ENCODE results near the gene CAMTA1. TPM values are rescaled to one million over a fixed set of nuclear protein-coding genes. Genes with fewer than 3 reads are reported as not detected.
A peak's percentile ranks its signal among the peaks of the same experiment; 100 is the strongest.
"Not testable (repeated sequence)": the region's sequence is repeated elsewhere in the genome, so short reads cannot be mapped to it uniquely, and the experiment has no call there.

CAMTA1 gene
- total RNA-seq, 1 donor from 2014 or later, result 115 TPM

GRCh38 chr1:7399514-7400125, 614.4 kb downstream of the CAMTA1 start:
- no peak for DNase-seq

DNA sequence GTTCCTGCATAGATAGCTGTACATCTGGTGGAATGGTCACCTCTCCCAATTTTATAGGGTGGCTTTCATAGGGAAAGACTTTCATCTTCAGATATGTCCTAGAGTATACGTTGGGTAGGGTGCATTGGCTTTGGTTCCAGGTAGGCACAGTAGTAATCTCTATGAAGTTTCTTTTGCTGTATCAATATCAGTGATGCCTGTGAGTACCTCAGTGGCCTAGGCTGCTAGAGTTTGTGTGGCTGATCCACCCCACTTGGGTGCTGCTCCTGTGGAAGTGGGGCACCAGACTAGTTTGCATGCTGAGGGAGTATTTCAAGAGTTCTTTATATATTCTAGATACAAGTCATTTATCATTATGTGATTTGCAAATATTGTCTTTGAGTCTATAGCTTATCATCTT, 615.3 kb downstream of the CAMTA1 start:
- no peak for DNase-seq

DNA sequence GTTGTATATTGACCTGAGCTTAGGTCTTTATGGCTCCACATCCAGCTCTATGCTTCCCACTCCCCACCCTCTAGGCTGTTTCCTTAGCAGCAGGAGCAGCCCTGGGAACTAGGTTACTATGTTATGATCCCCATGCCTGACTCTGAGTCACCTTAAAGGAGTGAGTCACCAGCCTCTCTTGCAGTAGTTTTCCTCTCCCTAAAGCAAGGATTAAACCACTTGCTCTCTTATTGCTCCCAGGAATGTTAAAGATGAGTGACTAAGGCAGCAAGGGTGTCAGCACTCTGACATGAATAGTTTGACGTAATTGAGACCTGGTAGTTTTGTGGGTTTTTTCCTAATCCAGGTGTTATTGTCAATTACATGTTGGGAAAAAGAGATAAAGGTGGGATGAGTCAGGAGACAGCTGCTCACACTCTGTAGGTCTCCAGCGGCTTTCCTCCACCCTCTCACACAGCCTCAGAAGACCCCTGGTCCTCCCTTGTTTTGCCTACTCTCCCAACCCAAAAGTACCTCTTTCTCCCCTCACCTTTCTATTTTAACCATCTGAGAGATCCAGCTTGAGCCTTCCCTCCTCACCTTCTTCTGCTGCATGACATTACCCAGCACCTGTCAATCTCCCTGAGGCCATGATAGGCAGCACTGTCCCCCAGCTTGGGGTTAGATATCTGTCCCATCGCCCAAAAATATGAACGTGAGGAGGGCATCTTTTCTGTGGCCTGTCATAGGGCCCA, 616.7 kb downstream of the CAMTA1 start:
- peak; percentile 28 for DNase-seq

DNA sequence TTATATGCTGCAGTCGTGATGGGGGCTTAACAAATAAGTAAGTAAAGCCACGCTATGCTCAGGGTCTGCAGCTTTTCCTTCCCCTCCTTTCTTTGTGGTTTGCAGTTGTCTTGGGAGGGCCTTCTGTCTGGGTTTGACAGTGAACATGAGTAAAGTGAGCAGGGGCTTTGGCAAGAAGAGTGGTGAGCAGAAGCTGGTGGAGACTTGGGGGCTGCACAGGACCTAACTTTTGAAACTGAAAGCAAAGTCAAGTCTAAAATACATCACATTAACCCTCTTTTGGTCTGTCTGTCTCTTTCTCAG, 617.2 kb downstream of the CAMTA1 start:
- DNase-seq, result no peak

GRCh38 chr1:7403265-7404045, 618.2 kb downstream of the CAMTA1 start:
- no peak for DNase-seq

GRCh38 chr1:7404046-7404742, 618.9 kb downstream of the CAMTA1 start:
- no peak for DNase-seq

DNA sequence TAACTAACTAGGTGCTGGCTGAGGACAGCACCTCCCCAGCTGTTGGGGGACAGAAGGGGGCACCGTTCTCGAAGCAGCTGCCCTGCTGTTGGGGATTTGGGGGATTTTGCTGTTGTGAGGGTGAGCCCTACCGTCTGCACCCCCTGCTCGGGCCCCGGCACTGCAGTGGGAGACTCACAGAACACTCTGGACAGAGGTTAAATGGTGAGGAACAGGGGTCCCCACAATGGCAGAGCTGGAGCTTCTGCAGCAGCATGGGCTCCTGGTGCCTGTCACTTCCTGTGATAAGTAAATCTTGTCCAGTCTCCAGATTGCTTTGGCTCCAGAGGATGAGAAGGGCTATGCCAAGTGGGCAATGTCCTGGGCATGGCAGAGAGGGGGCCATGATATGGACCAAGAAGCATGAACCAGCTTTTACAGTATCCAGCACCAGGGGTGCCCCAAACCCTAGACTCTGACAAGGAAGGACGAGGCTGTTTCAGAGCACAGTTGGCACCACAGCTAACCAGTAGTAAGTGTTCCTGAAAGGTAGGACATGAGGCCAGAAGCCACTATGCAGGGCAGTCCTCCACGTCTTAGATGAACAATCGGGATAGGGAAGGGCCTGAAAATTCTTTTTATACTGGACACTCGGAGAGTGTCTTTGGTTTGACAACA, 620.7 kb downstream of the CAMTA1 start:
- no peak for DNase-seq

DNA sequence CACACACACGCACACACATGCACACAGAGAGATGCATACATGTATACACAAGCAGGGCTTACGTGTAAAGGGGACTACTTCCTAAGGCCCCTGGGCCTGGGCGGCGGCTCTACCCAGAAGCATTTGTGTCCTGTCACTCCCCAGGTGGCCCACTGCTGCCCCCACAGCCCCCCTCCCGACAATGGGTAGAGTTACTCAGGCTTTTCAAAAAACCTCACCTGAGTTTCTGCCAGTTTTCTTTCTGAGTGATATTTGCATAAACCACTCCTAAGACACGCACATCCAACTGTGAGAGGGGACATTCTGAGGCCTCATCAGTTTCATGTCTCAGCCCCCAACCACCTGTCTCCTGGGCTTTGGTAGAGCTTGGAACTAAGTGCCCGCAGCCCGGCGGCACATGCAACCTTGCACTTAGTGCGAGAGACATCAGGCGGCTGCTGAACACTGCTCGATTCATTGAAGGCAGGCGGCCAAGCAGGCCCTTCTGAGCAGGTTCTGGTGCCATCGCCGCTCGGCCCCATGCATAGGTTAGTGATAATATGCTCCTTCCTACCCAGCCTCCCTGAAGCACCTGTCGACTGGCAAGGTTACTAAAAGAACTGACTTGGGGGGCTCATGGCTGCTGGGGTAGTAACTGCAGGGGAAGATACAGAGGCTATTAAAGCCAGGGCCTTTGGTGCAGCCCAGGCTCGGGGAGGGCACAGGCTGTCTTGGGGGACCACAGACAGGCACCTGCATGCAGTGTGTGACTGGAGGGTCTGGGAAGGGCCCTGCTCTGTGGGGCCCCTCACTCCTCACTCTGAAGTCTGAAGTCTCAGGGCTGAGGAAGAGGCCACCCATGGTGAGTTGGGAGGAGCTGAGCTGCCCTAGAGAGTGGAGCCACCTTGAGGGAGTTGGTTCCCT, 621.6 kb downstream of the CAMTA1 start:
- DNase-seq, result no peak

DNA sequence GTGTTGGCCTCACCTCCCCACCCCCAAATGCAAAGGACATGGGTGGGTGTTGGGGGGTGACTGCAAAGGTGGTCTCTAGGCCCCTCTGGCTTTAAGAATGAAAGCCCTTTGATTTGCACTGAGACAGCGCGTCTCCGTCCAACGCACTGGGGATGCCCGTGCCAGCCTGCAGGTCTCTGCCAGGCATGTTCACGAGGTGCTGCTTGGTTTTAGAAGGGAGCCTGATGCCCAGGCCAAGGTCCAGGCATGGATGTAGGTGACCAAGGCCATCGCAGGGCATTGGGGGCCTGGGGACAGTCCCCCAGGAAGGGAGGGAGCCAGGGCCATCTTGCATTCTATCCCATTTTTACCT, 622.3 kb downstream of the CAMTA1 start:
- no peak for DNase-seq

- no peak for DNase-seq
These were observed 622.9 kb downstream of the CAMTA1 start for GRCh38 chr1:7407980-7408770.

GRCh38 chr1:7408771-7409150, 623.5 kb downstream of the CAMTA1 start:
- no peak for DNase-seq

DNA sequence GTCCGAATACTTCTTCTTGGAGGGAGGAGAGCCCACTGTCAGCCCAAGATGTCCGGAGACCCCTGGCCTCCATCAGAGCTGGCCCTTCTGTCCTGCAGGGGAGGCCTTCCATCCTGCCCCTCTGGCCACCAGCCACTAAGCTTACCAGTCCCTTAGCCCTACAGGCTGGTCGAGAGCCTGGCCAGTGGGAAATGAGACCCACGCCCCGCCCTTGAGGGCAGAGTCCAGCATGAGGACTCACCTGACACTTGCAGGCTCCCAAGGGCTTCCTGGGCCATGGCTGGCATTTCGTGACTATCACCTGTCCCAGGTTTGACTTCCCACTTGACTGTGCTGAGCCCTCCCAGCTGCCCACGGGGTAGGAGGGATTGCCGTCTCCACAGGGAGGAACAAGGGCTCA, 624.0 kb downstream of the CAMTA1 start:
- DNase-seq, result no peak

GRCh38 chr1:7410156-7410555, 624.9 kb downstream of the CAMTA1 start:
- no peak for DNase-seq

DNA sequence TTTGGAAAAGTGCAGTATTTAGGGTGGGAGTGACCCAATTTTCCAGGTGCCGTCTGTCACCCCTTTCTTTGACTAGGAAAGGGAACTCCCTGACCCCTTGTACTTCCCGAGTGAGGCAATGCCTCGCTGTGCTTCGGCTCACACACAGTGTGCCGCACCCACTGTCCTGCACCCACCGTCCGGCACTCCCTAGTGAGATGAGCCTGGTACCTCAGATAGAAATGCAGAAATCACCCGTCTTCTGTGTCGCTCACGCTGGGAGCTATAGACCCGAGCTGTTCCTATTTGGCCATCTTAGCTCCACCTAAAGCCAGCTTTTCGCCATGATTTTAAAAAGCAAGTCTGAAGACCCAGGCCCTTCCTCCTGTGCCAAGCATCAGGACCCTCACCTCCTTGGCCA, 632.4 kb downstream of the CAMTA1 start:
- DNase-seq, result not testable (repeated sequence)

- DNase-seq, result no peak
These were observed 633.3 kb downstream of the CAMTA1 start for GRCh38 chr1:7418442-7419080.

GRCh38 chr1:7420098-7420445, 634.8 kb downstream of the CAMTA1 start:
- no peak for DNase-seq

DNA sequence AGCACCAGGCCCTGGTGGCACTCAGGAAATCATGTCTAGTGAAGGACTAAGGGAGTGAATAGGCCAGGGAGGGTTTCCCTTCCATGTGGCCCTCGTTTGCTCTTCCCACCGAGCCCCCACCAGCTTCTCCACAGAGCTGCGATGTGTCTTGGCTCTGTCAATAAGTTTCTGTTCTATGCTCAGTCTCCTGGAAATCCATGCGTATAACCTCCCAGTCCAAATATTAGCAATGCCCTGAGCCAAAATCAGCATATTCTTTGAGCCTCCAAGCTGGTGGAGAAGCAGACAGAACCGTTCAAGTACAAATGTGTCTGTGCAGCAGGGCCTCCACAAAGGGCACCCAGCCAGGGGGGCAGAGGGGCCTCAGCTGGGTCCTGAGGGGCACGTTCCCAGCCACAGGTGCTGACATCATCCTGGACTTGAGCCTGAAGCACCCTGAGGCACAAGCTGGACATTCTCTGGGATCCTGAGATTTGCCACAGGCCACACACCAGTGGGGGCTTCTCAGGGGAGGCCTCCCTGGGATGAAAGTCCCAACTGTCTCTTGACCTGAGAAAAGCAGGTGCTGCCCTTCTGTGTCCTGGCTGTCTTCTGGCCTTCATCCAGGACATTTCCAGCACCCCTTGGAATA, 635.3 kb downstream of the CAMTA1 start:
- no peak for DNase-seq

- DNase-seq, result no peak
These were observed 636.3 kb downstream of the CAMTA1 start for GRCh38 chr1:7421471-7422075.

- DNase-seq, result no peak
These were observed 636.8 kb downstream of the CAMTA1 start for GRCh38 chr1:7422081-7422480.

All from occipital lobe (tissue), 2 donors.